HepG2 (cell line): ENCODE results near the gene NSD2. TPM values are rescaled to one million over a fixed set of nuclear protein-coding genes. Genes with fewer than 3 reads are reported as not detected.

Experiments
- ARNT2 ChIP-seq: sonication (generic); formaldehyde crosslinking; IDR thresholded peaks from 2 replicates; pipeline ENCODE4 v1.8.0; 2022; ENCODE audit warnings: mild to moderate bottlenecking, low read depth, missing genetic modification reagents, moderate library complexity
- ARNTL ChIP-seq: sonication (generic); formaldehyde crosslinking; IDR thresholded peaks from 2 replicates; pipeline ENCODE4 v1.4.0; 2020; ENCODE audit warnings: mild to moderate bottlenecking, missing genetic modification reagents
- BATF2 ChIP-seq: sonication (generic); formaldehyde crosslinking; IDR thresholded peaks from 2 replicates; pipeline ENCODE4 v1.8.0; 2022; ENCODE audit warnings: mild to moderate bottlenecking, missing genetic modification reagents, moderate library complexity
- DMTF1 ChIP-seq: sonication (generic); formaldehyde crosslinking; IDR thresholded peaks from 2 replicates; pipeline ENCODE4 v1.4.0; 2020; ENCODE audit warnings: mild to moderate bottlenecking, missing genetic modification reagents
- MYPOP ChIP-seq: sonication (generic); formaldehyde crosslinking; IDR thresholded peaks from 2 replicates; pipeline ENCODE4 v1.8.1; 2023; ENCODE audit warnings: mild to moderate bottlenecking, moderate library complexity, missing genetic modification reagents
- NR2F1 ChIP-seq, 2 experiments: fragments of 450-650 bp in 1 of 2; formaldehyde crosslinking in 1 of 2; IDR thresholded peaks; 2 replicates each; pipeline versions ENCODE4 v1.5.0 to v1.6.1; 2016 to 2020; ENCODE audit warnings: mild to moderate bottlenecking in 1 of 2, missing compliant biosample characterization in 1 of 2, missing genetic modification reagents in 1 of 2, moderate library complexity in 1 of 2
- PCBP1 ChIP-seq: fragments of 200-400 bp; formaldehyde crosslinking; IDR thresholded peaks from 2 replicates; pipeline ENCODE4 v1.6.1; 2017; ENCODE audit warnings: mild to moderate bottlenecking, low read depth, low read length, borderline replicate concordance
- PLRG1 ChIP-seq: fragments of 450-650 bp; conservative IDR thresholded peaks from 2 replicates; pipeline ENCODE4 v1.6.1; 2016
- PPARG ChIP-seq: conservative IDR thresholded peaks from 2 replicates; pipeline ENCODE4 v1.6.1; 2016; ENCODE audit warnings: missing biosample characterization, missing genetic modification reagents
- SRY ChIP-seq: sonication (generic); formaldehyde crosslinking; IDR thresholded peaks from 2 replicates; pipeline ENCODE4 v1.8.0; 2022; ENCODE audit warnings: mild to moderate bottlenecking, missing genetic modification reagents
- TAF1 ChIP-seq: sonication (generic); formaldehyde crosslinking; IDR thresholded peaks from 2 replicates; pipeline ENCODE4 v1.4.0; 2020; ENCODE audit warnings: missing genetic modification reagents
- TEAD2 ChIP-seq: sonication (generic); formaldehyde crosslinking; IDR thresholded peaks from 2 replicates; pipeline ENCODE4 v1.9.0; 2021; ENCODE audit warnings: missing genetic modification reagents
- ZBTB4 ChIP-seq: sonication (generic); formaldehyde crosslinking; IDR thresholded peaks from 2 replicates; pipeline ENCODE4 v1.4.0; 2020; ENCODE audit warnings: missing genetic modification reagents, mild to moderate bottlenecking, borderline replicate concordance
- ZFP91 ChIP-seq: sonication (generic); formaldehyde crosslinking; IDR thresholded peaks from 2 replicates; pipeline ENCODE4 v1.9.0; 2022; ENCODE audit warnings: missing genetic modification reagents, mild to moderate bottlenecking, borderline replicate concordance
- ZFY ChIP-seq: sonication (generic); formaldehyde crosslinking; IDR thresholded peaks from 2 replicates; pipeline ENCODE4 v1.4.0; 2020; ENCODE audit warnings: missing genetic modification reagents
- ZNF12 ChIP-seq: sonication (generic); formaldehyde crosslinking; IDR thresholded peaks from 2 replicates; pipeline ENCODE4 v1.5.0; 2020; ENCODE audit warnings: missing genetic modification reagents
- ZNF136 ChIP-seq: sonication (generic); formaldehyde crosslinking; IDR thresholded peaks from 2 replicates; pipeline ENCODE4 v1.8.1; 2022; ENCODE audit warnings: low read depth, mild to moderate bottlenecking, moderate library complexity, missing genetic modification reagents
- ZNF235 ChIP-seq: sonication (generic); formaldehyde crosslinking; IDR thresholded peaks from 2 replicates; pipeline ENCODE4 v1.8.1; 2023; ENCODE audit warnings: mild to moderate bottlenecking, missing genetic modification reagents, borderline replicate concordance
- ZNF432 ChIP-seq: sonication (generic); formaldehyde crosslinking; IDR thresholded peaks from 2 replicates; pipeline ENCODE4 v1.5.0; 2020; ENCODE audit warnings: missing genetic modification reagents, mild to moderate bottlenecking, borderline replicate concordance
- ZNF44 ChIP-seq: sonication (generic); formaldehyde crosslinking; IDR thresholded peaks from 2 replicates; pipeline ENCODE4 v1.5.1; 2020; ENCODE audit warnings: mild to moderate bottlenecking, missing genetic modification reagents
- ZNF691 ChIP-seq: sonication (generic); formaldehyde crosslinking; IDR thresholded peaks from 2 replicates; pipeline ENCODE4 v1.4.0; 2020; ENCODE audit warnings: missing genetic modification reagents, low read depth, mild to moderate bottlenecking, borderline replicate concordance
- ZSCAN31 ChIP-seq: sonication (generic); formaldehyde crosslinking; IDR thresholded peaks from 2 replicates; pipeline ENCODE4 v1.5.0; 2020; ENCODE audit warnings: low read depth, mild to moderate bottlenecking, missing genetic modification reagents
- polyA plus RNA-seq, 8 experiments: library from polyadenylated mRNA; depleted of rRNA in 3 of 8; stranded (reverse) in 7 of 8; unstranded in 1 of 8; fragments of >200 nt; fragmentation: Illumina TruSeq in 4 of 8; extraction: Trizol in 4 of 8; gene quantifications; 2 replicates each; pipeline versions ENCODE4 v1.2.1 to v1.2.3, GENCODE V29; 2011 to 2016; ENCODE audit warnings: low read depth in 4 of 8, missing spikeins in 1 of 8, mixed read lengths in 1 of 8; ENCODE audit not compliant: insufficient read depth in 1 of 8
- total RNA-seq, 5 experiments: library from RNA; depleted of rRNA; stranded (reverse); fragments of >200 nt; fragmentation: Illumina TruSeq; extraction: Trizol; gene quantifications; 2 replicates each; pipeline ENCODE4 v1.2.3, GENCODE V29; 2016; ENCODE audit warnings: low read depth in 1 of 5

NSD2 gene
- total and polyA plus RNA-seq, 2 of the 13 experiments (the other 11 are each of a cell fraction or from before 2014, with no cell fraction given): 22.0 to 65.9 TPM

- TF ChIP-seq ZBTB4 (CRISPR knock-in tag): no peak
- no peak for TF ChIP-seq PCBP1
- no peak for TF ChIP-seq ZNF432 (CRISPR knock-in tag)
- TF ChIP-seq ZNF44 (CRISPR knock-in tag): no peak
- no peak for TF ChIP-seq ARNTL (CRISPR knock-in tag)
- no peak for TF ChIP-seq NR2F1 (CRISPR knock-in tag; IDR thresholded peaks at IDR 0.05)
- TF ChIP-seq ZFP91: 0 out of 2 replicates have a peak, but pooled peaks have one; percentile 71
- no peak for TF ChIP-seq BATF2
- no peak for TF ChIP-seq ZNF136 (CRISPR knock-in tag)
- no peak for TF ChIP-seq ZFY (CRISPR knock-in tag)
- no peak for TF ChIP-seq TAF1 (CRISPR knock-in tag)
- peak; percentile 95 for TF ChIP-seq ARNT2 (CRISPR knock-in tag)
- no peak for TF ChIP-seq PPARG (CRISPR knock-in tag)
- no peak for TF ChIP-seq PLRG1
- no peak for TF ChIP-seq ZNF235
- no peak for TF ChIP-seq ZNF12
- TF ChIP-seq SRY (CRISPR knock-in tag): no peak
- TF ChIP-seq TEAD2: no peak
- TF ChIP-seq MYPOP (CRISPR knock-in tag): no peak; the same call in 1 of the 2 replicates
- no peak for TF ChIP-seq ZSCAN31 (CRISPR knock-in tag)
- no peak for TF ChIP-seq DMTF1 (CRISPR knock-in tag)
- TF ChIP-seq ZNF691 (CRISPR knock-in tag): no peak; the same call in 1 of the 2 replicates
These were observed 940 bp upstream of the NSD2 start (continued) for GRCh38 chr4:1870328-1870577.
